ENCODE results near the gene ZNF2. TPM values are rescaled to one million over a fixed set of nuclear protein-coding genes. Genes with fewer than 3 reads are reported as not detected.

The ZNF2 gene
- total and polyA plus RNA-seq, 2 experiments from 2014 or later, result 2.0 to 2.5 TPM

GRCh38 chr2:95158441-95158840 is 7.2 kb upstream of the ZNF2 start:
- Histone ChIP-seq H3K4me3 (peak overlapping the region; percentile 80), H3K9me2 (ENCODE audit: insufficient read depth) (no peaks in the 10 kb centered on the region), H3K4me1 (ENCODE audit: insufficient read depth) (peaks cover 7% of the 10 kb centered on the region), H3K36me3 (ENCODE audit: insufficient read depth) (no peaks in the 10 kb centered on the region), H2AFZ (peak overlapping the region; percentile 99), H3K27ac (ENCODE audit: low read depth) (no peak overlapping the region), H4K20me1 (replicated peaks; ENCODE audit: insufficient read depth) (0 out of 2 replicates have a peak, but pooled peaks cover 3% of the 10 kb centered on the region), H3K79me2 (replicated peaks; ENCODE audit: insufficient read depth) (no peaks in the 10 kb centered on the region), H3K27me3 (ENCODE audit: insufficient read depth) (peaks cover 35% of the 10 kb centered on the region), H3K4me2 (peak overlapping the region; percentile 91), H3F3A (replicated peaks; ENCODE audit: low read depth) (0 out of 2 replicates have a peak, but pooled peaks cover 4% of the 10 kb centered on the region)
- peaks cover 28% of the 10 kb centered on the region for H3K36me3 Mint-ChIP-seq (ENCODE audit: low read depth)
- TF ChIP-seq ETS1 (IDR thresholded peaks at IDR 0.05), result no peak
- TF ChIP-seq REST (IDR thresholded peaks at IDR 0.05; ENCODE audit: unreplicated experiment), result no peak
- TF ChIP-seq ZNF114 (CRISPR knock-in tag; IDR thresholded peaks at IDR 0.05), result no peak
- no peak for TF ChIP-seq EZH2 (IDR thresholded peaks at IDR 0.05; ENCODE audit: low read depth, unreplicated experiment)
- TF ChIP-seq POLR2AphosphoS5 (IDR thresholded peaks at IDR 0.05; ENCODE audit: low read depth), result no peak
- TF ChIP-seq ZNF331 (CRISPR knock-in tag; IDR thresholded peaks at IDR 0.05; ENCODE audit: low read depth), result no peak
- TF ChIP-seq EZH2phosphoT487 (IDR thresholded peaks at IDR 0.05; ENCODE audit: unreplicated experiment), result no peak
- TF ChIP-seq CTCF (conservative IDR thresholded peaks at IDR 0.05; ENCODE audit: low read depth in 2 of 2), result no peak
- TF ChIP-seq CREB1 (CRISPR knock-in tag; IDR thresholded peaks at IDR 0.05; ENCODE audit: low read depth), result no peak
- no peak for TF ChIP-seq ZNF462 (CRISPR knock-in tag; IDR thresholded peaks at IDR 0.05)
- TF ChIP-seq STAT1 (IDR thresholded peaks at IDR 0.05; ENCODE audit: unreplicated experiment), result no peak
- TF ChIP-seq NANOG (IDR thresholded peaks at IDR 0.05; ENCODE audit: borderline replicate concordance), result no peak
- no peak for TF ChIP-seq JUNB (IDR thresholded peaks at IDR 0.05; ENCODE audit: unreplicated experiment)
- peaks cover 10% of the 10 kb centered on the region for H3K9me3 Mint-ChIP-seq
- ATAC-seq (no peak), DNase-seq (ENCODE audit: low spot score) (peak; percentile 1)
- no peak overlapping the region for H3K27ac Mint-ChIP-seq
- peaks cover 3% of the 10 kb centered on the region; the same call in 1 of the 3 replicates for H3K4me1 Mint-ChIP-seq
- H3K27me3 Mint-ChIP-seq (ENCODE audit: insufficient read depth, low read depth, poor library complexity), result peaks cover 11% of the 10 kb centered on the region
- H3K4me3 Mint-ChIP-seq, result peak overlapping the region; percentile 83
